HG03280 (cell line): ENCODE measurements around the gene TCN2.
"Not testable (repeated sequence)": the region's sequence is repeated elsewhere in the genome, so short reads cannot be mapped to it uniquely, and the experiment has no call there.

Source experiments
- ATAC-seq: cut with Tn5 transposase; IDR thresholded peaks from one replicate; pipeline ENCODE4 v1.9.1; 2021; ENCODE audit warnings: mild to moderate bottlenecking, moderate library complexity; ENCODE audit not compliant: unreplicated experiment

Gene TCN2

DNA sequence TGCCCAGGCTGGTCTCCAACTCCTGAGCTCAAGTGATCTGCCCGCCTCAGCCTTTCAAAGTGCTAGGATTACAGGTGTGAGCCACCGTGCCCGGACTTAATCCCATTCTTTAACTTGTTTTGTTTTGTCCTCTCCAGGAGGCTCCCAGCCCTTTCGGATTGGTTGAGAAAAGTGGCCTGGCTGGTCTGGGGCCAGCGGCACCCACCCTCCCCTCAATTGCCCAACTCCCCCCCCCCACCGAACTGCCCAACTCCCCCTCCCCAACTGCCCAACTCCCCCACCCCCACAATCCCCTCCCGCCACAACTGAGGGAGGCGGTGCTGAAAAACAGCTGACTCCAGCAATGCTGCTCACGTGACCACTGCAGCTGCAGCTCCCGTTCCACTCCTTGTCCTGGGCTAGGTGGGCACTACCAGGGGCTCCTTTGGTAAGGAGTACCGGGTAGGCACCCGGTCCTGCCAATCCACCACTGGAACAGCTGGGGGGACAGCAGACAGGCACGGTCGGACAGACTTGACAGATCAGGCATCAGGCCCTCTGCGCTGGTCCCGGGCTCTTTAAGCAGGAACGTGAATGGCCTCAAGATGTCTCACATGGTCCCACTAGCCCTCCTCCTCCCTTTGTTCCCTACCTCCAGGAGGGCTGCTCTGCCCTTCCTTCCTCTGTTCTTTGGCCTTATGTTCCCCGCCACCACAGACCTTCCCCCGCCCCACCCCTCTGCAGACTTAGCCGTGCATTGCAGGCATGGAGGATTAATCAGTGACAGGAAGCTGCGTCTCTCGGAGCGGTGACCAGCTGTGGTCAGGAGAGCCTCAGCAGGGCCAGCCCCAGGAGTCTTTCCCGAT, at the start of gene TCN2:
Gene TCN2, plus strand, starts transcription at position 720 of the 845 bp plus-strand sequence. CDS start 158 bp downstream, outside the sequence.
- no peak for ATAC-seq

DNA sequence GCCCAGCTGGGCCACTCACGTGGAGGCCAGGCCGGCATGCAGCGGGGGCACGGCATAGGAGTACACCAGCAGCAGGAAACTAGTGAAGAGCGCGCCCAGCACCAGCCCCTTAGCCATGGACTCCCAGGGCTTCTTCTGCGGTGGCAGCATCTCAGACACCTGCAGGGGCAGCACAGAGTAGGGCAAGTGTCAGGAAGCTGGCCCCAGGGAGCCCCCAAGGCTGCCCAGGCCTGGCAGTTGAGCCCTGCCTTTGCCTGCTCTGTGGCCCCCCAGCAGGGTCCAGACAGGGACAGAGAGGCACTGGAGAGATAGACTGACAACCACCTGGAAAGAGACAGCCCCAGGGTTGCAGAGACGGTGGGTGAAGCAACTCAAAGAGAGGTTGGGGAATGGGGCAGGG, 49.7 kb upstream of the TCN2 start:
- ATAC-seq: no peak

DNA sequence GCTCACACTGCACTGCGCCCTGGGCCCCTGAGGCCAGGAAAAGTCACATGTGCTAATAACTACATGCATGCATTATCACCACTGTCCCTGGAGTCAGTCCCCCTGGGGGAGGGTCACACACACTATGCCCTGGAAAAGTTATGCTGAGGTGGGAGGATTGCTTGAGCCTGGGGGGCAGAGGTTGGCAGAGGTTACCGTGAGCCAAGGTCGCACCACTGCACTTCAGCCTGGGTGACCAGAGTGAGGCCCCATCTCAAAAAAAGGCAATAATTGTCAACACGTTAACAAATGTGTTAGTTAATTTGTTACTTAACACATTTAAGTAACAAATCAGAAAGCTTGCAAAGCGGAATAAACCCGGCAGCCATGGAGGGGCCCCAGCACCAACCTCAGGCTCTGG, 47.1 kb upstream of the TCN2 start:
- ATAC-seq: no peak

DNA sequence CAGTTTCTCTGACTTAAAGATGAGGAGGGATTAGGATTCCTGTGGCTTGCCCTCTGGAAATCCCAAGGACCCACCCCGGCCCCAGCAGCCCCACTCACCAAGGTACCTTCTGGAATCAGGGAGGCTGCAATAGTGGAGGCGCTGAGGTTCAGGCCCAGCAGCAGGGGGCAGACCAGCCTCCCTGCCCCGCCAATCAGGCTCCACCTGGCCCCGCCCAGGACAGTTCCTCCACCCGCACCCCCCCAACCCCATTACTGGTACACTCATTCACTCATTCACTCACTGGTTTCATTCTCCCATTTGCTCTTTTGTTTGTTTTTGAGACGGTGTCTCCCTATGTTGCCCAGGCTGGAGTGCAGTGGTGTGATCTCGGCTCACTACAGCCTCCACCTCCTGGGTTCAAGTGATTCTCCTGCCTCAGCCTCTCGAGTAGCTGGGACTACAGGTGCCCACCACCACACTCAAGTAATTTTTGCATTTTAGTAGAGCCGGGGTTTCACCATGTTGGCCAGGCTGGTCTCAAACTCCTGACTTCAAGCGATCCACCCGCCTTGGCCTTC, 46.3 kb upstream of the TCN2 start:
- ATAC-seq: not testable (repeated sequence)

DNA sequence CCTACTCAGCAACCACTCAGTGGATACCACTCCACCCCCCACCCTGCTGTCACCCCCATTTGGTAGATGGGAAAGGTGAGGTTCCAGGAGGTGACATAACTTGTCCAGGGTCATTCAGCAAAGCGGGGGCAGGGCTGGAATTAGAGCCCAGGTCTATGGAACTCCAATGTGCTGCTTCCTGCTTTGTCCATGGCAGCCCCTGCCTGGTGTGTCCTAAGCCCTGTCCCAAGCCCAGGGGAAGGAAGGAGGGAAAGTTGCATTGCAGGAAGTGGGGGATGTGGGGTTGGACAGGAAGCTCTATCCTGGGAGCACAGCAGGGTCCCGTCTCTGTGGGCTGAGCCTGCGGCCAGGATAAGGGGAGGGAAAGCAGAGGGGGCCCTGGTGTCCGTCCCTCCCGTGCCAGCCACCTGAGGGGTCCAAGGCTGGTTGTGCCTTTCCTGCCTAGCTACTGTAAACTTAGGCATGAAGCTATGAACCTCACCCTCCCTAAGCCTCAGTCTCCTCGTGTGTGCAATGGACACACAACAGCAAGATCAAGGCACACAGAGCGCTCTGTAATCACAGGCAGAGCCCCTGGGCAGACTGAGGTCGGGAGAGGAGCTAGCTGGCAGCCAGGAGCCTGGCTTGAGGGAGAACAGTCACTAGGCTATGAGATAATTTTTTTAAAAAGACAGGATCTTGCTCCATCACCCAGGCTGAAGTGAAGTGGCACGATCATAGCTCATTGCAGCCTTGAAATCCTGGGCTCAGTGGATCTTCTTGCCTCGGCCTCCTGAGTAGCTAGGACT, 45.4 kb upstream of the TCN2 start:
- ATAC-seq: no peak

DNA sequence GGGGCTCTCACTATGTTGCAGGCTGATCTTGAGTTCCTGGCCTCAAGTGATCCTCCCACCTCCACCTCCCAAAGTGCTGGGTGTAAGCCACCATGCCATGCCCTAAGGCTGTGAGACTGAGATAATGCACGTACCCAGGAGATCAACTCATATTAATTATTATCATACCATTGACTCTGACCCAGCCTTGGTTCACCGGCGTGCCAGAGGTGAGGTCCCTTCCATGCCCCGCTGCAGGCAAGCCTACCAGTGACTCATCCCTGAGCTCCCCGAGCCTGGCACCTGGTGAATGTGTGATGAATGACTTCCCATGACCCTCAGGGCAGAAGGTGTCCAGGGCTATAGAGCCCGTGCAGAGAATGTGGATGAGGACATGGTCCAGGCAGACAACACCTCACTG, 44.6 kb upstream of the TCN2 start:
- no peak for ATAC-seq

DNA sequence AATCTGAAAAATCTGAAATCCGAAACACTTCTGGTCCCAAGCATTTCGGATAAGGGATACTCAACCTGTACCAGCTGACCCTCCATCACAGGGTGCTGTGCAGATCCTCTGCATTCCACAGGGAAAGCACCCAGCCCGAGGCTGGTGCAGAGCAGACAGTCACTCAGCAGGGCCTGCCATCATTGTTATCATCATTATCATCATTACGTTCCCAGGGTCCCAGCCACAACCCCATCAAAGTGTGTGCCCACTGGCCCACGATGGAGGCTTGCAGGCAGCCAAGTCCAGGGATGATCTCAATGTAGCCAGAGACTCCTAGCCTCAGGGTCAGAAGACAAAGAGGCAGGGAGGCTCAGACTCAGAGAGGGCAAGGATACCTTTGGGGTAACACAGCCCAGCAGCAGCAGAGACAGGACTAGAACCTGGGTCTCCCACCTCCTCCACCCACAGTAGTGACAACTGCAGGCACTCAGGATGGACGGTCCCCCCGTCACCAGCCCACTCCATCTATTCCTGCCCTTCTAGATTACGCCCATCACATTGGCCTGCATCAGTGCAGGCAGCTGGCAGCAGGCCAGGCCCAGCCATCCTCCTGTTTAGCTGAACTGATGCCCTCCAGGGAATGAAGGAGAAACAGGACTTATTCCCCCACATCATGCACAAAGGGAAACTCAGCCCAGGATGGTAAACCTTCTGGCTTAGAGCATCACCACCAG, 42.8 kb upstream of the TCN2 start:
- ATAC-seq: no peak

DNA sequence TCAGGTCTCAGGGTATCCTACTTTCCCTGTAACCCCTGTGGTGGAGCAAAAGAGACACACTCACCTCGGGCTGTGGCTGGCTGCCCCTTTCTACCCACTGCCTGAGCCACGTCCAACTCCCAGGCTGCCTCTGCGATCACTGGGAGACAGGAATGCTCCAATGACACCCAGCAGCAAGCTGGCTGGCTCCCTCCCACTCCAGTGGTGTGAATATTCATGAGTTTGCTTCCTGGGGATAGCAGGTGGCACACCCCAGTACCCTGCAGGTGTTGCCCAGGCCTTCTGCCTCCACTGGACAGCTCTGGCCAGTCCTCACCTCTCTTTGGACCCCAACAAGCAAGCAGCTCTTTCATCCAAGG, 42.2 kb upstream of the TCN2 start:
- ATAC-seq: no peak

DNA sequence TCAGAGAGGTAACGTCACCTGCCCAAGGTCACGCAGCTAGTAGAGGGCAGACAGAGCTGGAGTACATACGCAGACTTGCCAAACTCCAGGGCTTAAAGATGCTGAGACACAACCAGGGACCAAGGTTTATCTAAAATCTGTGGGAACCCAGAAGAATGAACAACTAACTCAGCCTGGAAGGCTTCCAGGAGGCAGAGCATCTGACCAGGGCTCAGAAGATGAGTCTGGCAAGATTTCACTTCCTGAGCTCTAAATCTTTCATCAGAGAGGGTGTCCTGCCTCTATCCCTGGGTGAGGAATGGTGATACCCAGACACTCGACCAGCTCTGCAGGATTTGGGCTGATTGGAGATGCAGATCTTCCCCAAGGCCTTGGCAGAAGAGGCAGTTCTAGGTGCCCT, 41.6 kb upstream of the TCN2 start:
- ATAC-seq: no peak

DNA sequence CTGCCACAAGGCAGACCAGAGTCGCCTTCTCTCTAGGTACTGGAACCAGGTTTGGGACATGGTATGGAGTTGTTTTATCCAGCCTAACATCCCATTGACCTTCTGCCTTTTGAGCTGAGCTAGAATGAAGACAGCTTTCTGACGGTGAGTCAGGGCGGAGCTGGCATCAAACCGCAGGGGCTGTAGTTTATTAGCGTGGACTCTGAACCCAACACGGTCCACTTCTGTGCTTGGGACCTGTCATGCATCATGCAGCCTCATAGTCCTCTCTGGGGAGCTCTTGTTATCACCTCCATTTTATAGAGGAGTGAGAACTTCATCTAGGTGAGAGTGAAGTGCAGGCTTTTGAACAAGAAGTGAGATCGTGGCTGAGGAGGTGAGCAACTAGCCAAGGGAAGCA, 40.8 kb upstream of the TCN2 start:
- no peak for ATAC-seq

DNA sequence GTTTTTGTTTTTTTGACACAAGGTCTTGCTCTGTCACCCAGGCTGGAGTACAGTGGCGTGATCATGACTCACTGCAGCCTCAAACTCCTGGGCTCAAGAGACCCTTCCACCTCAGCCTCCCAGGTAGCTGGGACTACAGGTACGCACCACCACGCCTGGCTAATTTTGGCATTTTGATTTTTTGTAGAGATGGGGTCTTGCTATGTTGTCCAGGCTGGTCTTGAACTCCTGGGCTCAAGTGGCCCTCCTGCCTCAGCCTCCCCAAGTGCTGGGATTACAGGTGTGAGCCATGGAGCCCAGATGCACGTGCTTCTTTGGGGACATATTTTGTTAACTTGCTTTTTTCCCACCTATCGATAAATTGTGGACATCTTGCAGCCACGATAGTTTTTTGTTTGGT, 39.7 kb upstream of the TCN2 start:
- not testable (repeated sequence) for ATAC-seq

DNA sequence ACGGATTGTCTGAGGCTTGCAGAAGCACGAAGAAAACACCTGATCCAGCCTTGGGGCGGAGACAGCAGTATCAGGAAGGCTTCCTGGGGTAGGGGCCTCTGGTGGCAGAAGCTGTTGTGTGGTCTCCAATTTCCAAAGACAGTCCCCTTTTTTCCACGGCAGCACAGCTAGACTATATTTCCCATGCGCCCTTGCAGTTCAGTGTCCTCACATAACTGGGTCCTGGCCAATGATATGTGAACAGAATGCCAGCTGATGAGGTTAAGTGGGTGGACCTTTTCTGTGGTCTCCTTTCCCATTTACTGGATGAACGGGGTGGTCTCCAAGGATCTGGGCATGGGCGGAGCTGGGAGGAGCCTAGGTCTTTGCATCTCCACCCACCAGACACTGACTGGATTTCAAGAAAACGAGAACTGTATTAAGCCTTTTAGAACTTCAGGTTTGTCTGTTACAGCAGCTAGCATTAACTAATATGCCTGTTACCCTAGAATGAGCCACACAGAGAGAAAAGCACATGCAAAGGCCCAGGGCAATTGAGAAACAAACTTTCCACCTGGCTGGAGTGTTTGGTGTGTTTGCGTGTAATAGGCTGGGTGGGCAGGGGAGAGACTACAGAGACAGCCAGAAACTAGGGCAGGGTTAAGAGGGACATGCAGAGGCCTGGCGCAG, 38.7 kb upstream of the TCN2 start:
- ATAC-seq: no peak

DNA sequence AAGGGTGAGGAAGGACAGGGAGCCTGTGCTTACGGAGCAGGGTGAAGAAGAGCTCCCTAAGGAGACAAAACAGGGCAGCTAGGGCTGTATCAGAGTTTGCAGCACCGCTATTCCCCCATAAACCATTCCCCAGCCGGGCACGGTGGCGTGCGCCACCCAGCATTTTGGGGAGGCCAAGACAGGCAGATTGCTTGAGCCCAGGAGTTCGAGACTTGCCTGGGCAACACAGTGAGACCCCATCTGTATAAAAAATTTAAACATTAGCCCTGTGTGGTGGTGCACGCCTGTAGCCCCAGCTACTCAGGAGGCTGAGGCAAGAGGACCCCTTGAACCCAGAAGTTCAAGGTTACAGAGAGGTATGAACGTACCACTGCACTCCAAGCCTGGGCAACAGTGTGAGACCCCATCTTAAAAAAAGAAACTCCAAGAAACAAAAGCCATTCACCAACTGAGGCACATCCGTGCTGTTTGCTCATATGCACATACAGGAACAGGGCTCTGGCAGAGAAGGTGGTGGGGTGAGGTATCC, 37.2 kb upstream of the TCN2 start:
- no peak for ATAC-seq

DNA sequence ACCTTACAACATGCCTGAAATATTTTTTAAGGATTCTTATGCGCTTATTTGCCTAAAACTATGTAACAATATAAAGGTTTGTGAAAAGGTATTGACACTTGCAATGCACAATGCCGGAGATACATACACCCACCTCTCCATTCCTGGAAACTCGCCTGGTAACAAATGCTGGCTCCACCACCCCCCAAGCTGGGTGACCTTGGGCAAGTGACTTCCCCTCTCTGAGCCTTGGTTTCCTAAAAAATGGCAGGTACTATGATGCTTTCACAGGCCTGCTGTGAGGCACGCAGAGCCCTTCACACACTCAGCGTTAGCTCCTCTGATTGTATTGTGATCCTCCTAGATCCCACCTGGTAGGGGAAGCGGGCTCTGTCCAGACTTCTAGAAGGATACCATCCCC, 34.8 kb upstream of the TCN2 start:
- ATAC-seq: no peak

DNA sequence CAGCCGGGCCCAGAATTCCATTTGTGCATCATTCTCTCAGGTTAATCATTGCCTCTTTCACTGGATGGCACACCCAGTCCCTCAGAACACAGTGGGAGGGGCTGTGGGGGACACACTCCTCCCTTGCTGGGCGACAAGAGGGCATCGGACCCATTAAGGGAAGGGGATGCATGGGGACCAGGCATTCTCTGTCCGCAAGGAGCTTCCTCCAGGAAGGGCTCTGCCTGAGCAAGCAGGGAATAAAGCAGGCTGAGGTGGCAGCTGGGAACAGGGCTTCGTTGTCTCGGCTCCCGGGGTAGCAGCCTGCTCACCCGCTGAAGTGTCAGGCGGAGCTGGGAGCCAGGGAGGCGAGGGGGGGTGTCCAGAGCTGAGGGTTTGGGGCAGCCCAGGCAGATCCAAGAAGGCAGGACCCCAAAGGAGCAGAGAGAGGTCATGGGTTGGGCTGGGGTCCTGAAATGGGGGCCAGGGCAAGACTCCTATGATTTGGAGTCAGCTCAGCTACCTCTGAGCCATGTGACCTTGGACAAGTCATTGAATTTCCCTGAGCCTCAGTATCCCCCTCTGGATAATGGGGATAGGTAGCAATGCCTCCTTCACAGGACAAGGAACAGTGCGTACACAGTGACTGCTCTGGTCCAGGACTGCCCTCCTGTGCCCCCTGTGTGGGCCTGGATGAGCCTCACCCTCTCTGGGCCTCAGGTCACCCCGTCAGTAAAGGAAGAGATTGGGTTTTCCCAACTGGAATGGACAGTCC, 34.0 kb upstream of the TCN2 start:
- ATAC-seq: no peak

DNA sequence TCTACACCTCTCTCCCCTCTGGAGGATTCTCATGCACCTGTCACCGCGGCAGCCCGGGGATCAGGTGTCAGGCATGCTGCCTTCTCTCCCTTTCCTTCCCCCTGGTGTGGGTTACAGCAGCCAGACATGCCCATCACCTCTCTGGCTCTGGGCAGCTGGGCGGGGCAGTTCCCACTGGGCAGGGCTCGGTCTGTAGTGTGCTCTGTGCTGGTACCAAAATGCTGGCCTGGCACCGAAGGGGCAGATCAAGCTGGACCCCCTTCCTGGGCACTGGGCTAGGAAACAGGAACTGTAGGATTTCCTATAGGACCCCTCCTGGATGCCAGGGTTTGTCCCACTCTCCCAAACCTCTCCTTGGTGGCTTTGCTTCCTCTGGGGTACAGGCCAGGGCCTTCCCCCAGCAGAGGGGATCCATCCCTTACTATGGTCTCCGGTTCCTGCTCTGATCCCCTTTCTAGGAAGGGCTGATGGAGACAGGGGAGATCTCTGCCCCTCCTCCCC, 33.3 kb upstream of the TCN2 start:
- ATAC-seq: no peak

DNA sequence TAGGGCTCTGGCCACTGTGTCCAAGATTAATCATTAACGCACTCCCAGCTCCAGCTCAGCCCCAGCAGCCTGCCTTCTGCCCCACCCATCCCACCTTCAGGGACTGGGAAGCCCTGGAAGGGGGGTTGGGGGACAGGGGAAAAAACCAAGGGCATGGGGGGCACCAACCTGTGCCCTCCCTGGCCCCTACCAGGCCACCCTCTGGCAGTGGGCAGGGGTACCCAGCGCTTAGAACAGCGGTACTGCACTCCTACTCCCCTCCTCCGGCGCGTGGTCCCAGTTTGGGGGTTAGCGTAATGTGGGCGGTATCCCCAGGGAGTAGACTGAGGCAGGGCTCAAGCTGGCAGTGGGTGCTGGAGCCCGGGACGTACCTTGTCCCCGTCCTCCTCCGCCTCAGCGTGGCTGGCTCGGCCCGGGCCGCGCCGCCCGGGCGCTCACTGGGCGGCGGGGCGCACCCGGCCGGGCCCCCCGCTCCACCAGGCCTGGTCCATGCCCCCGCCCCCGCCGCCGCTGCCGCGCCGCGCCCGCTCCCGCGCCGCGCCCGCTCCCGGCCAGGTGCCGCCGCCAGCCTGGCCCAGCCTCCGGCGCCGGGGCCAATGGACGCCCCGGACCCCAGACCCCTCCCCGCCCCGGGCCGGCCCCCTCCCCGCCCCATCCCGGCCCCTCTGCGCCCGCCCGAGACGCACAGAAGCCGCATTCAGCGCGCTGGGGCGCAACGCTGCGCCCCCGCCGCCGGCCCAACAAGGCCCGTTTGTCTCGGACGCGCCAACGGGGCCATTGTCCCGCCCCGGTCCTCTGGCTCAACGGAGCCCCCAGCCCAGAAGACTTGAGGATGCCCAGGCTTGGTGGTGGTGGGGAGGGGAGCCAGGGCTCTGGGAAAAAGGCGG, 32.6 kb upstream of the TCN2 start, which contains the start of gene GAL3ST1:
Gene GAL3ST1, minus strand, starts transcription at position 571 of the 887 bp plus-strand sequence. CDS start 17,273 bp downstream, outside the sequence.
- ATAC-seq: no peak

DNA sequence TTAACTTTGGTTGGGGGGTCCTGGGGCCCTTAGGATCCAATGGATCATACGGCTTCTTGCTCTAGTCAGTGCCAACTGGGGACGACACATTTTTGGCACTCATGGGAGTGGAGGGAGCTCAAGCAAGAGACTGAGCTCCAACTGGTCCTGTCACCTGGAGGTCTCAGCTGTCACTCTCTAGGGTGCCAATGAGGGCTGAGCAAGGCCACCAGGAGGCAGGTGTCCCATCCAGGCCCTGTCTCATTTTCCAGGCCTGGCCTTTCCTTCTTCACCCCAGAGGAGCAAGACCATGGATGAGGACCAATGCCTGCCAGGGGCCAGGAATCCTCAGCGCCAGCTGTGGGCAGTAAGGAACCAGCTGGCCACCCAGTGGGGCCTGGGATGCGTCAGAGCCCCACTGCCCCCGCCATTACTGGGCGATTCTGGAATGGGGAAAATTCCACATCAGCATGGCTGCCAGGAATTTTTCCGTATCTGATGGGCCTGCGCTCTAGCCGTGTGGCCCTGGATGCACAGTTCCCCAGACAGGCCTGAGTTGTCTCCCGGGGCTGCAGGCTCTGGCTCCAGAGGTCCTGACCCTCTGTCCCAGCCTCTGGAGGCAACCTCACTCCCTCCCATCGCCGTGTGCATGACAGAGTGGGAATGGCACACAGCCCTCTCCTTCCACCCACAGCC, 31.8 kb upstream of the TCN2 start:
- ATAC-seq: no peak
